ENCODE measurements around the gene TBC1D25. TPM values are rescaled to one million over a fixed set of nuclear protein-coding genes. Genes with fewer than 3 reads are reported as not detected.
"Not testable (repeated sequence)": the region's sequence is repeated elsewhere in the genome, so short reads cannot be mapped to it uniquely, and the experiment has no call there.

Gene TBC1D25
- total RNA-seq, 1 donor from 2014 or later = 18.9 TPM

DNA sequence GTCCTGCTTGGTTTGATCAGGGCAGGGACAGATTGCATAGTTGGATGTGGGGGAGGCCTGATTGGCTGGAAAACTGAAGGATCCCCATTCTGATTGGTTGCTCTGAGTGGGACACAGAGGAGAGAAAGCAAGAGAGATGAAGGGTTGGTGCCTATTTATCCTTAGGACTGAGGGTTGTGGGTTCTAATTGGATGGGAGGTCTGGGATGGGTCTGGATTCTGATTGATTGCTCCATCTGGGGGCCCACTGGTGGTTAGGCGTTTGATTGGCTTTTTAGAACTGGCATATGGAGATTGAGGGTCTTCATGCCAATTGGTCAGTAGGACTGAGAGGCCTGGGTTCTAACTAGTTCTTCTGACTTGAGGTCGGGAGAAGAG is 18.6 kb upstream of the TBC1D25 start:
- Mint-ChIP-seq H3K4me3 (ENCODE audit: unreplicated experiment) (peak overlapping the region; percentile 78), H3K9me3 (ENCODE audit: low read depth) (peaks cover 7% of the 10 kb centered on the region), H3K4me1 (ENCODE audit: low read depth) (peaks cover 9% of the 10 kb centered on the region), H3K27me3 (ENCODE audit: low read depth) (no peaks in the 10 kb centered on the region), H3K27ac (ENCODE audit: unreplicated experiment) (peak overlapping the region; percentile 75), H3K36me3 (ENCODE audit: low read depth) (peaks cover 2% of the 10 kb centered on the region)
- TF ChIP-seq, protein P1, sequence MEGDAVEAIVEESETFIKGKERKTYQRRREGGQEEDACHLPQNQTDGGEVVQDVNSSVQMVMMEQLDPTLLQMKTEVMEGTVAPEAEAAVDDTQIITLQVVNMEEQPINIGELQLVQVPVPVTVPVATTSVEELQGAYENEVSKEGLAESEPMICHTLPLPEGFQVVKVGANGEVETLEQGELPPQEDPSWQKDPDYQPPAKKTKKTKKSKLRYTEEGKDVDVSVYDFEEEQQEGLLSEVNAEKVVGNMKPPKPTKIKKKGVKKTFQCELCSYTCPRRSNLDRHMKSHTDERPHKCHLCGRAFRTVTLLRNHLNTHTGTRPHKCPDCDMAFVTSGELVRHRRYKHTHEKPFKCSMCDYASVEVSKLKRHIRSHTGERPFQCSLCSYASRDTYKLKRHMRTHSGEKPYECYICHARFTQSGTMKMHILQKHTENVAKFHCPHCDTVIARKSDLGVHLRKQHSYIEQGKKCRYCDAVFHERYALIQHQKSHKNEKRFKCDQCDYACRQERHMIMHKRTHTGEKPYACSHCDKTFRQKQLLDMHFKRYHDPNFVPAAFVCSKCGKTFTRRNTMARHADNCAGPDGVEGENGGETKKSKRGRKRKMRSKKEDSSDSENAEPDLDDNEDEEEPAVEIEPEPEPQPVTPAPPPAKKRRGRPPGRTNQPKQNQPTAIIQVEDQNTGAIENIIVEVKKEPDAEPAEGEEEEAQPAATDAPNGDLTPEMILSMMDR (IDR thresholded peaks at IDR 0.05) = no peak
- DNase-seq (ENCODE audit: low spot score) = no peak

DNA sequence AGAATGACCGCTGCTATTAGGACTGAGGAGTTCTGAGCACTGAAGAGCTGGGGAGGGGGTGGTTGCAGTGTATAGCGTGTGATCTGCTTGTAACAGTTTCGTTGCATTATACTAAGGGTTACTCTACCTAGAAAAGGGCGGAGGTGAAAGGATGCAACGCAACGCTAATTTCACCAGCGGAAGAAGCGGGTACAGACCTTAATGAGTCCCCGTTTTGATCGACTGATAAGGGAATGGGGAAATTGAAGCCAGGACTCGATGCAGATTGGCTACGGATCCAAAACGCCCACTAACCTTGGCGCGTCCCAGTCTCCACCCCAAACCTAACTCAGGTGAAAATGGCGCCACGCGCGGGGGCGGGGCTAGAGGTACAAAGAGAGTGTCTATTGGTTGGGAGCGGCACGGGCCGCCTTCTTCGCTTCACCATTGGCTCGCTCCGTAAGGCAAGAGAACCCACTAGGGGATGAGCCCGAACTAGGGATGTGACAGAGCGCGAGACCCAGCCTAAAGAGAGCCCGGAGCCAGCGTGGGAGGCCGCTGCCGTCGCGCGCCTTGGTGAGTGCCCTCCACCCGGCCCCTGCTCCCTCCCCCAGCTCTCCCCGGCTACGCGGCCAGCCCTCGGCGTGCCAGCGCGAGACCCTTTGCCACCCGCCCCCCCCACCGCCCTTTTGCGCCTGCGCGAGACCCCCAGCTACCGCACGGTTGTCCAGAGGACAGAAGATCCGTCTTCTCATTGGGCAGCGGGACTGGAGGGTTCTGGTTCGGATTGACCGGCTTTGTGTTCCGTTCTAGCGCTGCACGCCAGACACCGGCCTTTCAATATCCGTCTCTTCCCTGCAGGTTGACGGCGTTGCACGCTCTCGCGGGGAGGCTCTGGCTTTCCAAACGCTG is 17.9 kb upstream of the TBC1D25 start, which contains the start of gene EBP:
EBP (plus strand) TSS at position 456 of the 891 bp plus-strand sequence. CDS start 1,964 bp downstream, outside the sequence.
- DNase-seq (ENCODE audit: low spot score) = no peak
- peak within 1 kb of the TSS; percentile 78 for H3K4me3 Mint-ChIP-seq (ENCODE audit: unreplicated experiment)
- H3K36me3 Mint-ChIP-seq (ENCODE audit: low read depth) = no peaks in the 10 kb centered on the region
- H3K27me3 Mint-ChIP-seq (ENCODE audit: low read depth) = no peaks in the 10 kb centered on the region
- TF ChIP-seq, protein P1 (IDR thresholded peaks at IDR 0.05) = no peak
- H3K4me1 Mint-ChIP-seq (ENCODE audit: low read depth) = peaks cover 9% of the 10 kb centered on the region
- H3K9me3 Mint-ChIP-seq (ENCODE audit: low read depth) = peaks cover 3% of the 10 kb centered on the region
- peak within 1 kb of the TSS; percentile 75 for H3K27ac Mint-ChIP-seq (ENCODE audit: unreplicated experiment)

DNA sequence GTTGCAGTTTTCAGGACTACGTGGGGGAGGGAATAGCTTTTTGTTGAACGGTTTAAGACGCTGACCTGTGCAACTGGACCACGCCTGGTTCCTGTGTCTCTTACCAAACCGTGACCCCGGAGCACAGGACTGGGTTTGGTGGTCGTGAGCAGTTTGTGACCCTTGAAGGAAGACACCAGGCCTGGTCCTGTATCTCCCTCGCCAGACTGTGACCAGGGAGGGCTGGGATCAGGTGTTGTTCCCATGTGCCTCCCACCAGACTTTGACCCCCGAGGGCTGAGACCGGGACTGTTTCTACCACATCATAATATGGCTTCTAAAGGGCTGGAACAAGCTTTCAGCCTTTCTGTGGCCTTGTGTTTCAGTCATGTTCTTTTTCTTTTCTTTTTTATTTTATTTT is 17.2 kb upstream of the TBC1D25 start:
- H3K4me1 Mint-ChIP-seq (ENCODE audit: low read depth) = peaks cover 9% of the 10 kb centered on the region
- H3K27me3 Mint-ChIP-seq (ENCODE audit: low read depth) = no peaks in the 10 kb centered on the region
- TF ChIP-seq, protein P1 (IDR thresholded peaks at IDR 0.05) = no peak
- peak overlapping the region; percentile 78 for H3K4me3 Mint-ChIP-seq (ENCODE audit: unreplicated experiment)
- H3K9me3 Mint-ChIP-seq (ENCODE audit: low read depth) = peaks cover 3% of the 10 kb centered on the region
- peak overlapping the region; percentile 75 for H3K27ac Mint-ChIP-seq (ENCODE audit: unreplicated experiment)
- H3K36me3 Mint-ChIP-seq (ENCODE audit: low read depth) = no peaks in the 10 kb centered on the region
- no peak for DNase-seq (ENCODE audit: low spot score)

DNA sequence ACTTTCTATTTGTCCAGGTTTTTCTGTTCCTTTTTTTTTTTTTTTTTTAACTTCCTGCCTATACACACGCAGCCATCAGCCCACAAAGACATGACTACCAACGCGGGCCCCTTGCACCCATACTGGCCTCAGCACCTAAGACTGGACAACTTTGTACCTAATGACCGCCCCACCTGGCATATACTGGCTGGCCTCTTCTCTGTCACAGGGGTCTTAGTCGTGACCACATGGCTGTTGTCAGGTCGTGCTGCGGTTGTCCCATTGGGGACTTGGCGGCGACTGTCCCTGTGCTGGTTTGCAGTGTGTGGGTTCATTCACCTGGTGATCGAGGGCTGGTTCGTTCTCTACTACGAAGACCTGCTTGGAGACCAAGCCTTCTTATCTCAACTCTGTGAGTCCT is 15.8 kb upstream of the TBC1D25 start:
- Mint-ChIP-seq H3K27ac (ENCODE audit: unreplicated experiment) (no peak overlapping the region), H3K4me1 (ENCODE audit: low read depth) (peaks cover 9% of the 10 kb centered on the region), H3K27me3 (ENCODE audit: low read depth) (no peaks in the 10 kb centered on the region), H3K4me3 (ENCODE audit: unreplicated experiment) (no peak overlapping the region), H3K36me3 (ENCODE audit: low read depth) (peaks cover 6% of the 10 kb centered on the region), H3K9me3 (ENCODE audit: low read depth) (peaks cover 3% of the 10 kb centered on the region)
- no peak for DNase-seq (ENCODE audit: low spot score)
- TF ChIP-seq, protein P1 (IDR thresholded peaks at IDR 0.05) = no peak

DNA sequence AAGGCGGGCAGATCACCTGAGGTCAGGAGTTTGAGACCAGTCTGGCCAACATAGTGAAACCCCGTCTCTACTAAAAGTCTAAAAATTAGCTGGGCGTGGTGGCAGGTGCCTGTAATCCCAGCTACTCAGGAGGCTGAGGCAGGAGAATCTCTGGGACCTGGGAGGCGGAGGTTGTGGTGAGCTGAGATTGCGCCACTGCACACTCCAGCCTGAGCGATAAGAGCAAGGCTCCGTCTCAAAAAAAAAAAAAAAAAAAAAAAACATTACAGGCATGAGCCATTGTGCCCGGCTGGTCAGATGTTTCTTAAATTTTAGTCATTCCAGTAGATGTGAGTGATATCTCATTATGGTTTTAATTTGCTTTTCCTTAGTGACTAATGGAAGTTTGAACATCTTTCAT is 13.7 kb upstream of the TBC1D25 start:
- not testable (repeated sequence) for H3K4me1 Mint-ChIP-seq (ENCODE audit: low read depth); H3K27me3 Mint-ChIP-seq (ENCODE audit: low read depth); H3K27ac Mint-ChIP-seq (ENCODE audit: unreplicated experiment); H3K9me3 Mint-ChIP-seq (ENCODE audit: low read depth); DNase-seq (ENCODE audit: low spot score); H3K4me3 Mint-ChIP-seq (ENCODE audit: unreplicated experiment); H3K36me3 Mint-ChIP-seq (ENCODE audit: low read depth)

Data from chondrocyte (in vitro differentiated cells).